Activated B cell treated with CpG ODN at 0.5 μM for 24 hours (primary cell): ENCODE results near the gene WBP2. TPM values are rescaled to one million over a fixed set of nuclear protein-coding genes. Genes with fewer than 3 reads are reported as not detected.

Experiments used
- ATAC-seq: fragments of 200-7000 bp; cut with Tn5 transposase; one replicate; pipeline ENCODE4 v1.10.0; 2021; ENCODE audit warnings: low read depth, mild to moderate bottlenecking, moderate library complexity
- CTCF ChIA-PET: fragments of 350-600 bp; sonication (Branson Sonifier 250); formaldehyde crosslinking; loops from one replicate; lab custom pipeline; 2021; ENCODE audit warnings: antibody characterized with exemption; lab: Charles Lee
- POLR2A ChIA-PET: fragments of 350-600 bp; sonication (Branson Sonifier 250); formaldehyde crosslinking; loops from one replicate; lab custom pipeline; 2021; ENCODE audit warnings: antibody characterized with exemption; lab: Charles Lee
- DNase-seq: peaks from one replicate; pipeline ENCODE4 v3.0.0; 2022
- H3K27ac Mint-ChIP-seq: one replicate; pipeline ENCODE4 v1.8.0; 2020; ENCODE audit warnings: mixed read lengths
- H3K27me3 Mint-ChIP-seq: one replicate; pipeline ENCODE4 v1.8.0; 2021; ENCODE audit warnings: mixed read lengths
- H3K36me3 Mint-ChIP-seq: one replicate; pipeline ENCODE4 v1.8.0; 2021; ENCODE audit warnings: low read depth, mixed read lengths
- H3K4me1 Mint-ChIP-seq: one replicate; pipeline ENCODE4 v1.8.0; 2021; ENCODE audit warnings: mixed read lengths
- H3K4me3 Mint-ChIP-seq: one replicate; pipeline ENCODE4 v1.8.0; 2020; ENCODE audit warnings: mild to moderate bottlenecking, mixed read lengths
- H3K9me3 Mint-ChIP-seq: one replicate; pipeline ENCODE4 v1.8.0; 2020; ENCODE audit warnings: mixed read lengths
- CTCF ChIP-seq: fragments of 200-600 bp; IDR thresholded peaks from one replicate; pipeline ENCODE4 v1.8.0; 2022; ENCODE audit warnings: antibody characterized with exemption, mild to moderate bottlenecking
- intact Hi-C: fragments of 100-400 bp; cut with micrococcal nuclease; formaldehyde crosslinking; loops from one replicate; pipeline ENCODE4 v1.15.1; 2024
- total RNA-seq: library from RNA; stranded (reverse); gene quantifications from 2 replicates; pipeline ENCODE4 v1.2.3, GENCODE V29; 2022

WBP2 gene
- total RNA-seq, 1 donor from 2014 or later, result 66.0 TPM

DNA sequence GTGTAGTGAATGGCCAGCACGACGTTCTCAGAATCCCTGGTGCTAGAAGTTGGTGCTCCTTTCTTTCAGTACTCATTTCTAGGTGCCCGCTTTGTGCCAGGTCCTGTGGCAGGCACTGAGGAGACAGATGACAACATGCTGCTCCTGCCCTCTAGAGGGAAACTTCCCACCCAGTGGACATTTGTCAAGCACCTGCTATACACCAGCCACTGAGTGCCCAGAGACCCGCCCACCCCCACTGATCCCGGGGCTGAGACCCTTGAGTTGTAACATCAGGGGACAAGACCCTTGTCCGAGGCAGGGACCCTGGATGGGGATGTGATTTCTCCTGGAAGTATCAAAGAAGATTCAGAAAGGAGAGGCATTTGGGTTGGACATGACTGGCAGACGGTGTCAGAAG is 36.0 kb downstream of the WBP2 start:
- Mint-ChIP-seq H3K27me3 (no peaks in the 10 kb centered on the region), H3K9me3 (no peaks in the 10 kb centered on the region), H3K36me3 (peaks cover 66% of the 10 kb centered on the region), H3K27ac (no peak overlapping the region), H3K4me3 (no peak overlapping the region), H3K4me1 (peaks cover 5% of the 10 kb centered on the region)
- ATAC-seq (no peak), DNase-seq (no peak)
- ChIA-PET POLR2A (no interaction called here), CTCF (interaction anchor here (1.6 kb wide), 1 partner anchor 11 kb away, joined by 3 read pairs; no protein-coding TSS in a partner anchor)
- intact Hi-C loops, result no loop called here
- TF ChIP-seq CTCF, result no peak

DNA sequence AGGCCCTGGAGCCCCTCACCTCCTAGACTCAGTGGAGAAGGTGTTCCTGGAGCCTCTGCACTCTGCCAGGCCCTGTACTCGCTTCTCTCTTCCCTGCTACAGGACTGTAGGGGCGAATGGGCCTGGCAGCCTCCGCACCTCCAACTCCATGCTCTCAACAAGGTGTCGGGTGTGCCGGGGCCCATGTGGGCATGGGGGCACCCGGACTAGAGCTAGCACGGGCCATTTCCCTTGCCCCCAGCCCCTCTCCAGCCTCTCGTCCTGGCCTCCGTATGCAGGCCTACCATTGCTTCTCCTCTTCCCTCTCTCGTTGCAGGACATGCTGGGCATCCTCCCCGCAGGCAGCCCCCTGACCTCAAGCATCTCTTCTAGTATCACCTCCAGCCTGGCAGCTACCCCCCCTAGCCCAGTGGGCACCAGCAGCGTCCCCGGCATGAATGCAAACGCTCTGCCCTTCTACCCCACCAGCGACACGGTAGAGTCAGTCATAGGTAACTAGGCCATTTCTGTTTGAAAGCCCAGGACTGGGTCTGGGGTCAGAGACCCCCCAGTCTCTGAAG is 36.7 kb downstream of the WBP2 start:
- Mint-ChIP-seq H3K9me3 (no peaks in the 10 kb centered on the region), H3K4me3 (no peak overlapping the region), H3K27ac (no peak overlapping the region), H3K4me1 (peaks cover 5% of the 10 kb centered on the region), H3K27me3 (no peaks in the 10 kb centered on the region), H3K36me3 (peaks cover 69% of the 10 kb centered on the region)
- no peak for TF ChIP-seq CTCF
- CTCF ChIA-PET, result interaction anchor here (1.6 kb wide), 1 partner anchor 11 kb away, joined by 3 read pairs; no protein-coding TSS in a partner anchor
- intact Hi-C loops, result no loop called here
- DNase-seq (no peak), ATAC-seq (no peak)
- POLR2A ChIA-PET, result interaction anchor here (1.1 kb wide), 1 partner anchor 8 kb away, joined by 3 read pairs; no protein-coding TSS in a partner anchor

DNA sequence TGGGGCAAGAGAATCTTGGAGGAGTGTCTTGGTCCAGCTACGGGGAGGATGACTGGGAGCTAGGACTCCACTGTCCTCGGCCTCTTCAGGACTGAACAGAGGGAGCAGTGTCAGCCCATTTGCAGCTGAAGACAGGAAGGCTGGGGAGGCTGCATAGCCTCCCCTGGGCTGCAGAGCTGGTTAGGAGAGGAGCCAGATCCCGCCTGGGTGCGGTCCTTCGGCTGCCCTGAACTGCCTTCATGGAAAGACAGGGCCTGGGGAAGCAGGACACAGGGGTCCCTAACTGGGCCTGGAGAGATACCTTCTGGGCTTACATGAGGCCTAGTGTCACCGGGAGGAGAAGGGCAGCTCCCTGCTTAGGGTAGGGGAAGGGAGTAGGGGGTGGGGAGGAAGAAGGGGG is 37.6 kb downstream of the WBP2 start:
- no peak for DNase-seq
- H3K36me3 Mint-ChIP-seq, result peaks cover 75% of the 10 kb centered on the region
- H3K27ac Mint-ChIP-seq, result no peak overlapping the region
- no peaks in the 10 kb centered on the region for H3K9me3 Mint-ChIP-seq
- no peak for TF ChIP-seq CTCF
- no peak for ATAC-seq
- H3K4me3 Mint-ChIP-seq, result no peak overlapping the region
- no peaks in the 10 kb centered on the region for H3K27me3 Mint-ChIP-seq
- CTCF ChIA-PET, result no interaction called here
- intact Hi-C loops, result no loop called here
- POLR2A ChIA-PET, result interaction anchor here (0.6 to 1.1 kb wide), 2 partner anchors 9 to 41 kb away, joined by 3 read pairs; no protein-coding TSS in a partner anchor
- peaks cover 5% of the 10 kb centered on the region for H3K4me1 Mint-ChIP-seq

DNA sequence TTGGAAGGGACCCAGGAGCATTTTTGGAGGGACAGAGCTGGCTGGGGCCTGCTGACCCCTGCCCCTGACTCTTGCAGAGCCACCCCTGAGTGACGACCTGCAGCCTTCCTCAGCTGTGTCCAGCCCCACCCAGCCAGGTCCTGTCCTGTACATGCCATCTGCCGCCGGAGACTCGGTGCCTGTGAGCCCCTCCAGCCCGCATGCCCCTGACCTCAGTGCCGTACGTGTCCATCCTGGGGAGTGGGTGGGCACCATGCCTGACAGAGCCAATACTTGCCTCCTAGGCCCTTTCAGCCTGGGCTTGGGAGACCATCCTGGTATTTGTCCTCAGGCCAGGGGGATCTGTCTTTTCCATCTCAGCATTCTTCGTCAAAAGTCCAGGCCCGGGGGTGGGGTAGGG is 38.4 kb downstream of the WBP2 start:
- Mint-ChIP-seq H3K4me1 (peaks cover 5% of the 10 kb centered on the region), H3K27me3 (no peaks in the 10 kb centered on the region), H3K27ac (no peak overlapping the region), H3K36me3 (peaks cover 76% of the 10 kb centered on the region), H3K9me3 (no peaks in the 10 kb centered on the region), H3K4me3 (no peak overlapping the region)
- ChIA-PET CTCF (no interaction called here), POLR2A (interaction anchor here (0.5 kb wide), 1 partner anchor 21 kb away, joined by 3 read pairs; no protein-coding TSS in a partner anchor)
- no peak for ATAC-seq
- intact Hi-C loops, result no loop called here
- DNase-seq, result no peak
- no peak for TF ChIP-seq CTCF

- intact Hi-C loops, result no loop called here
- POLR2A ChIA-PET, result interaction anchor here (0.7 kb wide), 2 partner anchors 8 to 40 kb away, joined by 3 to 6 read pairs; partner anchors contain the start of gene WBP2
- Mint-ChIP-seq H3K36me3 (peaks cover 75% of the 10 kb centered on the region), H3K4me1 (no peaks in the 10 kb centered on the region), H3K27me3 (no peaks in the 10 kb centered on the region), H3K4me3 (no peak overlapping the region), H3K27ac (no peak overlapping the region), H3K9me3 (no peaks in the 10 kb centered on the region)
- CTCF ChIA-PET, result no interaction called here
- no peak for TF ChIP-seq CTCF
- DNase-seq, result no peak
- no peak for ATAC-seq
Observed at GRCh38 chr17:75815399-75815798, 39.7 kb downstream of the WBP2 start.
